T1000 (cell line): ENCODE data around the gene GALNT17.

Experiments used
- DNase-seq: peaks from one replicate; lab custom pipeline; 2025; ENCODE audit warnings: mixed read lengths; lab: John Stamatoyannopoulos, UW

Gene GALNT17

GRCh38 chr7:71746006-71746405 lies 614.1 kb downstream of the GALNT17 start:
- no peak for DNase-seq

DNA sequence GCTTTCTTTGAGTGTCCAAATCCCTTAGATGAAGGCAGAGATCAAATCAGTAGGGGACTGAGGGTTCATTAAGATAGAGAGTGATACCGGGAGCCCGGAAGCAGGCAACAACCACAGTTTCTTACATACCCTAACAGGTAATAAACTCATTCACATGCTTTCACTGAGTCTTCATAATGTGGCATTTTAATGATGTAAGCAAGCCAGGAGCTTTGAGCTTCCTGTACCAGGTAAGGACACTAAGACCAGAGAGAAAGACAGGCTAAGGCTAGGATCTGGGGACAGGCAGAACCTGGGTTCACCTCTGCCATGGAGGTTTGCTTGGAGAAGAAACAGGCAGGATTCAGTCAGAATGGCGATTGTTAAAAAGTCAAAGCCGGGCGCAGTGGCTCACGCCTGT lies 618.3 kb downstream of the GALNT17 start:
- DNase-seq, result no peak

DNA sequence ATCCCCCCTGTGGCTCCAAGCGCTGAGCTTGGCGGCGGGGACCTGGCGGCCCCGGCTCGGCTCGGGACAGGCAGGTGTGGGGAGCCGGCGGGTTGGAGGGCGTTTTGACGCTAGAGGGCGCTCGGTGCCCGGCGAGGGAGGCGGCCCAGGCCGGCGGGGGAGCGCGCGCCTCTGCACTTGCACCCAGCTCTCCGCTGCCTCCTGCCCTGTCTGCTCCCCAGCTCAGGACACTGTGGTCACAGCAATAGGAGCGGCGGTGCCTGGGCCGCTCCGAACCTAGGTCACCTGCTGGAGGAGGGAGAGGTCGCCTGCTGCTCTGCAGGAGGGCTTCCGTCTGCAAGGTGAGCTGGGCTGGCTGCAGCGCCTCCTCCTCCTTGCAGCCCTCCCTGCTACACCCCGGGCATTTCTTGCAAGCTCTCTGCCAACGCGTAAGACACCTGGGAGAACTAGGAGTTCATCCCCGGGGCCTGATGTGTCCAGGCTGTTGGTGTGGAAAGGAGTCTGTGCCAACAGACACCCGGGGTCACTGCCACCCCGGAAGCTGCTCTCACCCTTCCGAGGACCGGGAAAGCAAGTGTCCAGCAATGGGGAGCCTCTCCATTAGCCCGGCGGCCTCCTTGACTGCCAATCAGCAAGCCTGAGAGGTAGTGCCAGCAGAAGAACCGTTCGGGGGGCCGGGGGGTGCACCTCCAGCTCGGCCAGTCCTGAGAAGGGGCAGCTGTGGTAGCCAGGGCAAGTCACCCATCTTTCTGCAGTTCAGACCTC lies 620.4 kb downstream of the GALNT17 start:
- no peak for DNase-seq

GRCh38 chr7:71753236-71753635 lies 621.3 kb downstream of the GALNT17 start:
- no peak for DNase-seq

- no peak for DNase-seq
Measured at GRCh38 chr7:71753956-71754664, 622.2 kb downstream of the GALNT17 start.

DNA sequence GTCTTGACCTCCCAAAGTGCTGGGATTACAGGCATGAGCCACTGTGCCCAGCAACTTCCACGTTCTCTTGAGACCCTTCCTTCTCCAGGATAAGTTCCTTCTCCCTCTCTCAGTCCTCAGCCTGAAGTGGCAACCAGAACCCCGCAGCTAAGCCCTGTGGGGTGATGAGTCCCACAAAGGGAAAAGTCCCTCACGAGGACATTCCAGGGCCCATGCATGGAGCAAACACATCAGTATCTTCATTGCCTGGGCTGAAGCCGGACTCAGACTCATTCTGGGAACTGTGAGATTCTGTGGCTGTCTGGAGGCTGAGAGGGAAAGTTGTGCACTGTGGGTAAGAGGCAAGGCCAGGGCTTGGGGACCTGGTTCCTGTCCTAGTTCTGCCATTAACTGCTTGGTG lies 622.9 kb downstream of the GALNT17 start:
- DNase-seq, result no peak

- DNase-seq, result no peak
Measured at GRCh38 chr7:71761336-71761735, 629.4 kb downstream of the GALNT17 start.
